Measurements from ENCODE around the gene KRT34.

The KRT34 gene

DNA sequence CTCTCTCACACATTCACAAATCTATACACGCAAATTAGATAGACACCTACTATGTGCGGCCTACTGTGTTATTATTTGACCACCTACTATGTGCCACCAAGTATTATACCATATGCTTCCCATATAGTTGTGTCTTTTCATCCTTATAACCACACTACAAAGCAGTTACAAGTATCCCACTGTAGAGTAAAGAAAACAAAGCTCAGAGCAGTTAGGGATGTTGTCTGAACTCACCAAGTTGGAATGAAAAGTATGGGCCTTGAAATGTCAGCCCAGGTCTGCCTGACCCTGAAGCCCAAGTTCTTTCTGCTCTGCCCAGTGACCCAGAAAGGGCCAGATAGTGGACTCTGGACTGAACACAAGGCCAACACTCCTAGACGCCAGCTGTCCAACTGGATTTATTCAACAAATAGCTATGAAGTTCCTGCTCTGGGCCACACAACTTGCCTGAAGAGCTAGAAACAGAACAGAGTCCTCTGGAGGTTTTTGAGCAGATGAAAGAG, 33.8 kb upstream of the KRT34 start:
- no peak for DNase-seq (ENCODE audit: low spot score)
- in situ Hi-C loops (cut with MboI; ENCODE audit: low pct_unique_long_range_greater_than_20kb, low sequenced_read_pairs, unreplicated experiment), result no loop called here

GRCh38 chr17:41415411-41415810, 33.3 kb upstream of the KRT34 start:
- TF ChIP-seq CTCF (IDR thresholded peaks at IDR 0.05; ENCODE audit: extremely low read depth, insufficient read depth, missing control alignments), result no peak
- in situ Hi-C loops (cut with MboI; ENCODE audit: low pct_unique_long_range_greater_than_20kb, low sequenced_read_pairs, unreplicated experiment), result no loop called here
- no peak for DNase-seq (ENCODE audit: low spot score)

More for the DNA sequence above, 33.8 kb upstream of the KRT34 start:
- TF ChIP-seq CTCF (IDR thresholded peaks at IDR 0.05; ENCODE audit: extremely low read depth, insufficient read depth, missing control alignments), result no peak

DNA sequence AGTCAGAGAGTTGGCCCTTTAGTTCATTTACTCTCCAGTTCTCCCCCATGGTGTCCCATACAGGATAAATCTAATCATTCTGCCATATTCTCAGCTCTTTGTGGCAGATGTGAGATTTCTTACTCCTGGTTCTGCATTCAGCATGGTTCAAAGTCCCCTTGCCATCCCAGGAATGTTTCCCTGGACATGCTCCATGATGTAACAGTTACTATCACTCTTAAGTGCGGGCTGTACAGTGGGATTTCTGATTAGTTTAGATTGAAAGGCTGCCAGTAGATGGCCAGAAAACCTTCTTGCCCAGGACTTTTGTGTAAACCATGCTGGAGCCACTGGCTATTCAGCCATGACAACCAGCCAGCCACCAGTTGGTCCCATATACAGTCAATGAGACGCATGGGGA, 31.9 kb upstream of the KRT34 start:
- no peak for TF ChIP-seq CTCF (IDR thresholded peaks at IDR 0.05; ENCODE audit: extremely low read depth, insufficient read depth, missing control alignments)
- in situ Hi-C loops (cut with MboI; ENCODE audit: low pct_unique_long_range_greater_than_20kb, low sequenced_read_pairs, unreplicated experiment), result no loop called here
- no peak for DNase-seq (ENCODE audit: low spot score)

DNA sequence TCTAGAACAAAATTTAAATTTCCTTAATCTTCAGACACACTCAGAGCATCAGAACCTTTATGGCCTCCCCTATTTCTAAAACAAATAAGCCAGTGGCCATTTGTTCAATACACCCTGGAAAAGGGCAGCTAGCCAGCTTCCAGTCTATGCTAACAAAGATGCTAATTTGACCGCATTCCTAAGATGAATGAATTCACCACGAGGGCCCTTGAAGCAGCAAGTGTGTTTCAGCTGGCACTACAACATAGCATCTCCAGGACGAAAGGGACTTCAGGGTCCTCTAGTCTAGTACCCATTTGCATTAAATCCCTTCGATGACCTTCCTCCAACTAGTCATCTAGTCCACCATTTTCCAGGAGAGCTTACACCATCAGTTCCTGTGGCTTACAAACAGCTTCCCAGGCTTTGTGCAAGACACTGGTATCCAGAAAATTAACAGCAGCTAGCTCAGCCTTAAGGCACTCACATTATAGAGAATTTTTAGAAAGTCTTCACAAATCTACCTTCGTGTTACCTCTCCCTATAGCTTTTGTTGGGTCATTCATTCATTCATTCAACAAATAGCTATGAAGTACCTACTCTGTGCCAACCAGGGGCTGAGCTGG, 31.3 kb upstream of the KRT34 start:
- in situ Hi-C loops (cut with MboI; ENCODE audit: low pct_unique_long_range_greater_than_20kb, low sequenced_read_pairs, unreplicated experiment), result no loop called here
- TF ChIP-seq CTCF (IDR thresholded peaks at IDR 0.05; ENCODE audit: extremely low read depth, insufficient read depth, missing control alignments), result no peak
- DNase-seq (ENCODE audit: low spot score), result no peak

DNA sequence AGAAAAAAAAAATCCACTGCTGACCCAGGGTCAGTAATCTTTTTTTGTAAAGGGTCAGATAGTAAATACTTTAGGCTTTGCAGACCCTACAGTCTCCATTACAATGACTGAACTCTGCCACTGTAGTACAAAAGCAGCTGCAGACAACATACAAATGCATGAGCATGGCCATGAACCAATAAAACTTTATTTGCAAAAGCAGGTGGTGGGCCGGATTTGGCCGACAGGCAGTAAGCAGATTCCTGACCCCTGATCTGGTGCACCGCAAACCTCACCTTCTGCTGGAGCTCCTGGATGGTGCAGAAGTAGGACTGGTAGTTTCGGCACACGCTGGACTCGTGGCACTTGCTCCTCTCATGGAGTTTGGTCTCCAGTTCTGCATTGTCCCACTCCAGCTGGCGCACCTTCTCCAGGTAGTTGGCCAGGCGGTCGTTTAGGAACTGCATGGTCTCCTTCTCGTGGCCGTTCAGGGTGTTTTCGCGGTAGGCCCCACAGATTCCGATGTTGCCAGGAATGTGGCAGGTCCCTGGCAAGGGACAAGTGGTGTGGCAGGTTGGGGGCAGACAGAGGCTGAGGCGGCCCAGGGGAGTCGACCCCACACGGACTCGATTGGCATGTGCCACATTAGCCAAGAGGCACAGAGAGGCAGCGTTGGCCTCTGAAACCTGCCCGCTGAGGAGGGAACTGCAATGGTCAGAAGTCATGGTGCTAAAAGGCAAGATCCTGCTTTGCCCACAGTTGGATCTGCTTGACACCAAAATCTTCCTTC, 29.1 kb upstream of the KRT34 start:
- TF ChIP-seq CTCF (IDR thresholded peaks at IDR 0.05; ENCODE audit: extremely low read depth, insufficient read depth, missing control alignments), result no peak
- DNase-seq (ENCODE audit: low spot score), result no peak
- in situ Hi-C loops (cut with MboI; ENCODE audit: low pct_unique_long_range_greater_than_20kb, low sequenced_read_pairs, unreplicated experiment), result no loop called here

DNA sequence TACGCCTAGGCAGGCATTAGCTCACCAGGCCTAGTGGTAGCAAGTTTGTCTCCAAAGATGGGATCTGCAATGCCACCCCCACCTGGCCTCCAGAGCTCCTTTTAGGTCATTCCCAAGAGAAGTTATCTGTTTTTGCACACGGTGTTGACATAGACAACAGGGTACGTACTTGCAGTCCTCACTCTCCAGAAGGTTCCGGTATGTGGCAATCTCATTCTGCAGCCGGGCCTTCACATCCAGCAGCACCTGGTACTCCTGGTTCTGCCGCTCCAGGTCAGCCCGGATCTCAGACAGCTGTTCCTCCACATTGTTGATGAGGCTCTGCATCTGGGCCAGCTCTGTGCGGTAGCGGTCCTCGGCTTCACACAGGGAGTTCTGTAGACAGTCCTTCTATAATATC, 25.1 kb upstream of the KRT34 start:
- in situ Hi-C loops (cut with MboI; ENCODE audit: low pct_unique_long_range_greater_than_20kb, low sequenced_read_pairs, unreplicated experiment), result no loop called here
- no peak for DNase-seq (ENCODE audit: low spot score)
- TF ChIP-seq CTCF (IDR thresholded peaks at IDR 0.05; ENCODE audit: extremely low read depth, insufficient read depth, missing control alignments), result no peak
